HEK293 (cell line): ENCODE data around the gene HNRNPH1.

ENCODE experiments used
- CTCF ChIA-PET: fragments of 350-600 bp; formaldehyde crosslinking; extraction: SDS; loops from one replicate; lab custom pipeline; 2021; ENCODE audit warnings: antibody characterized with exemption; lab: Yijun Ruan, JAX
- POLR2A ChIA-PET: fragments of 300-600 bp; formaldehyde crosslinking; extraction: SDS; loops from one replicate; lab custom pipeline; 2020; ENCODE audit warnings: antibody characterized with exemption, inconsistent platforms; lab: Yijun Ruan, JAX
- H3K27ac ChIP-seq: fragments of 200-500 bp; sonication (Bioruptor generic); 2 replicates; pipeline ENCODE4 v1.5.1; 2014; ENCODE audit warnings: low read depth, low read length, control low read depth, inconsistent platforms; ENCODE audit errors: extremely low read depth
- H3K36me3 ChIP-seq, 2 experiments: fragments of 200-500 bp in 1 of 2; sonication (Bioruptor generic) in 1 of 2; 1 replicate in 1 of 2; 2 replicates in 1 of 2; pipeline ENCODE4 v1.5.1; 2014 to 2017; ENCODE audit warnings: inconsistent platforms in 2 of 2, low read length in 2 of 2; ENCODE audit not compliant: control insufficient read depth in 2 of 2, insufficient read depth in 1 of 2
- H3K4me1 ChIP-seq: fragments of 200-500 bp; sonication (Bioruptor generic); 2 replicates; pipeline ENCODE4 v1.5.1; 2014; ENCODE audit warnings: mild to moderate bottlenecking, low read length, inconsistent platforms; ENCODE audit not compliant: control insufficient read depth, insufficient read depth
- H3K4me3 ChIP-seq: 2 replicates; pipeline ENCODE4 v1.5.1; 2011; ENCODE audit warnings: low read depth, mild to moderate bottlenecking, control low read depth, low read length, moderate library complexity
- H3K9me3 ChIP-seq: fragments of 200-500 bp; sonication (Bioruptor generic); 2 replicates; pipeline ENCODE4 v1.5.1; 2014; ENCODE audit warnings: low read depth, low read length, inconsistent platforms; ENCODE audit not compliant: control insufficient read depth, insufficient read depth
- IKZF3 ChIP-seq: fragments of 450-650 bp; IDR thresholded peaks from 2 replicates; pipeline ENCODE4 v1.5.0; 2018; ENCODE audit warnings: missing biosample characterization, mild to moderate bottlenecking, missing genetic modification characterization, moderate library complexity
- KLF1 ChIP-seq: fragments of 450-650 bp; formaldehyde crosslinking; IDR thresholded peaks from 2 replicates; pipeline ENCODE4 v1.5.1; 2016; ENCODE audit warnings: missing biosample characterization, missing genetic modification characterization
- OSR2 ChIP-seq: fragments of 450-650 bp; formaldehyde crosslinking; IDR thresholded peaks from 2 replicates; pipeline ENCODE4 v1.5.1; 2016; ENCODE audit warnings: missing biosample characterization, missing genetic modification characterization
- REST ChIP-seq: fragments of 450-650 bp; formaldehyde crosslinking; IDR thresholded peaks from 2 replicates; pipeline ENCODE4 v1.5.1; 2016; ENCODE audit warnings: missing biosample characterization, missing genetic modification characterization
- SCRT1 ChIP-seq: fragments of 450-650 bp; formaldehyde crosslinking; IDR thresholded peaks from 2 replicates; pipeline ENCODE4 v1.5.1; 2016; ENCODE audit warnings: missing biosample characterization, missing genetic modification characterization, borderline replicate concordance
- SP7 ChIP-seq: fragments of 450-650 bp; formaldehyde crosslinking; IDR thresholded peaks from 2 replicates; pipeline ENCODE4 v1.5.1; 2016; ENCODE audit warnings: missing biosample characterization, missing genetic modification characterization
- TRIM28 ChIP-seq: IDR thresholded peaks from 2 replicates; pipeline ENCODE4 v1.6.1; 2011; ENCODE audit warnings: low read length, control low read depth, borderline replicate concordance
- ZBTB21 ChIP-seq: fragments of 450-650 bp; formaldehyde crosslinking; IDR thresholded peaks from 2 replicates; pipeline ENCODE4 v1.5.1; 2017; ENCODE audit warnings: missing biosample characterization, missing genetic modification characterization
- ZBTB48 ChIP-seq: fragments of 450-650 bp; formaldehyde crosslinking; IDR thresholded peaks from 2 replicates; pipeline ENCODE4 v1.5.1; 2016; ENCODE audit warnings: missing biosample characterization, missing genetic modification characterization
- ZNF18 ChIP-seq: fragments of 450-650 bp; formaldehyde crosslinking; IDR thresholded peaks from 2 replicates; pipeline ENCODE4 v1.5.1; 2016; ENCODE audit warnings: missing biosample characterization, missing genetic modification characterization
- ZNF280C ChIP-seq: fragments of 450-650 bp; formaldehyde crosslinking; IDR thresholded peaks from 2 replicates; pipeline ENCODE4 v1.5.1; 2016; ENCODE audit warnings: missing biosample characterization, missing genetic modification characterization
- ZNF280D ChIP-seq: fragments of 450-650 bp; formaldehyde crosslinking; IDR thresholded peaks from 2 replicates; pipeline ENCODE4 v1.5.1; 2016; ENCODE audit warnings: missing biosample characterization, missing genetic modification characterization
- ZNF302 ChIP-seq: fragments of 450-650 bp; formaldehyde crosslinking; IDR thresholded peaks from 2 replicates; pipeline ENCODE4 v1.5.1; 2016; ENCODE audit warnings: missing biosample characterization, missing genetic modification characterization, low read depth
- ZNF624 ChIP-seq: fragments of 450-650 bp; formaldehyde crosslinking; IDR thresholded peaks from 2 replicates; pipeline ENCODE4 v1.5.1; 2017; ENCODE audit warnings: missing biosample characterization, missing genetic modification characterization
- ZNF645 ChIP-seq: fragments of 450-650 bp; formaldehyde crosslinking; IDR thresholded peaks from 2 replicates; pipeline ENCODE4; 2016; ENCODE audit warnings: missing biosample characterization, missing genetic modification characterization
- TF ChIP-seq, protein P1 (sequence below): fragments of 450-650 bp; formaldehyde crosslinking; IDR thresholded peaks from 2 replicates; pipeline ENCODE4 v1.5.1; 2017; ENCODE audit warnings: missing biosample characterization, missing genetic modification characterization
- TF ChIP-seq, protein P2 (sequence below): fragments of 450-650 bp; formaldehyde crosslinking; IDR thresholded peaks from 2 replicates; pipeline ENCODE4 v1.5.1; 2017; ENCODE audit warnings: missing biosample characterization, missing genetic modification characterization
- TF ChIP-seq, protein P3 (sequence below): fragments of 450-650 bp; formaldehyde crosslinking; IDR thresholded peaks from 2 replicates; pipeline ENCODE4 v1.5.1; 2017; ENCODE audit warnings: missing biosample characterization, missing genetic modification characterization

Gene HNRNPH1

DNA sequence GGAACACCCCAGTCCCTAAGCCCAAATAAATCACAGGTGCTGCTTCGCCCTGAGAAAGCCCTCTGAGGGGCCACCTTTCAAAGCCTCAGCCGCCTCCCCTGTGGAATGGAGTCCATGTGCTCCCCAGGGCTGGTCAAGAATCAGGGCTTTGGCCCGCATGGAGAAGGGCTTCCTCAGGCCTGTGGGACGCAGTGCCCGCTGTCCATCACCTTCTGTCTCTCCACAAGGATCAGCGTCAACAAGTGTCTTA, 16.6 kb downstream of the HNRNPH1 start (continued):
- TF ChIP-seq ZNF18 (tag by site-specific recombination) (no peak), SCRT1 (tag by site-specific recombination) (no peak), ZNF280D (tag by site-specific recombination) (no peak), ZNF645 (no peak), OSR2 (tag by site-specific recombination) (no peak), ZNF302 (tag by site-specific recombination) (no peak), ZNF624 (tag by site-specific recombination) (no peak), SP7 (tag by site-specific recombination) (no peak), ZBTB21 (no peak)

GRCh38 chr5:179606071-179606909, 17.2 kb downstream of the HNRNPH1 start:
- H3K36me3 ChIP-seq = peaks cover 3 to 81% of the 10 kb centered on the region in 2 experiments
- peak overlapping the region; percentile 31 for H3K27ac ChIP-seq
- TF ChIP-seq KLF1 (no peak), REST (tag by site-specific recombination) (no peak), TRIM28 (no peak), ZNF280C (tag by site-specific recombination) (no peak), ZBTB21 (no peak), ZBTB48 (no peak), IKZF3 (tag by site-specific recombination) (no peak)
- TF ChIP-seq, protein P1, sequence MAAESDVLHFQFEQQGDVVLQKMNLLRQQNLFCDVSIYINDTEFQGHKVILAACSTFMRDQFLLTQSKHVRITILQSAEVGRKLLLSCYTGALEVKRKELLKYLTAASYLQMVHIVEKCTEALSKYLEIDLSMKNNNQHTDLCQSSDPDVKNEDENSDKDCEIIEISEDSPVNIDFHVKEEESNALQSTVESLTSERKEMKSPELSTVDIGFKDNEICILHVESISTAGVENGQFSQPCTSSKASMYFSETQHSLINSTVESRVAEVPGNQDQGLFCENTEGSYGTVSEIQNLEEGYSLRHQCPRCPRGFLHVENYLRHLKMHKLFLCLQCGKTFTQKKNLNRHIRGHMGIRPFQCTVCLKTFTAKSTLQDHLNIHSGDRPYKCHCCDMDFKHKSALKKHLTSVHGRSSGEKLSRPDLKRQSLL (tag by site-specific recombination) = 0 out of 2 replicates have a peak, but pooled peaks have one; percentile 6
- TF ChIP-seq, protein P2, sequence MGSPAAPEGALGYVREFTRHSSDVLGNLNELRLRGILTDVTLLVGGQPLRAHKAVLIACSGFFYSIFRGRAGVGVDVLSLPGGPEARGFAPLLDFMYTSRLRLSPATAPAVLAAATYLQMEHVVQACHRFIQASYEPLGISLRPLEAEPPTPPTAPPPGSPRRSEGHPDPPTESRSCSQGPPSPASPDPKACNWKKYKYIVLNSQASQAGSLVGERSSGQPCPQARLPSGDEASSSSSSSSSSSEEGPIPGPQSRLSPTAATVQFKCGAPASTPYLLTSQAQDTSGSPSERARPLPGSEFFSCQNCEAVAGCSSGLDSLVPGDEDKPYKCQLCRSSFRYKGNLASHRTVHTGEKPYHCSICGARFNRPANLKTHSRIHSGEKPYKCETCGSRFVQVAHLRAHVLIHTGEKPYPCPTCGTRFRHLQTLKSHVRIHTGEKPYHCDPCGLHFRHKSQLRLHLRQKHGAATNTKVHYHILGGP (tag by site-specific recombination) = no peak
- TF ChIP-seq, protein P3, sequence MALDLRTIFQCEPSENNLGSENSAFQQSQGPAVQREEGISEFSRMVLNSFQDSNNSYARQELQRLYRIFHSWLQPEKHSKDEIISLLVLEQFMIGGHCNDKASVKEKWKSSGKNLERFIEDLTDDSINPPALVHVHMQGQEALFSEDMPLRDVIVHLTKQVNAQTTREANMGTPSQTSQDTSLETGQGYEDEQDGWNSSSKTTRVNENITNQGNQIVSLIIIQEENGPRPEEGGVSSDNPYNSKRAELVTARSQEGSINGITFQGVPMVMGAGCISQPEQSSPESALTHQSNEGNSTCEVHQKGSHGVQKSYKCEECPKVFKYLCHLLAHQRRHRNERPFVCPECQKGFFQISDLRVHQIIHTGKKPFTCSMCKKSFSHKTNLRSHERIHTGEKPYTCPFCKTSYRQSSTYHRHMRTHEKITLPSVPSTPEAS (tag by site-specific recombination) = peak; percentile 75
- CTCF ChIA-PET = no interaction called here
- POLR2A ChIA-PET = interaction anchor here (1.0 to 4.6 kb wide), 2 partner anchors 8 to 17 kb away, joined by 3 to 31 read pairs; partner anchors contain the start of gene HNRNPH1
- H3K9me3 ChIP-seq = no peaks in the 10 kb centered on the region
- no peak overlapping the region for H3K4me3 ChIP-seq
- no peaks in the 10 kb centered on the region for H3K4me1 ChIP-seq
